Trophoblast cell (in vitro differentiated cells and primary cell): ENCODE measurements around the gene SLC5A12.

Source experiments
- DNase-seq, 2 donors: peaks; one replicate each; pipeline ENCODE4 v3.0.0-alpha.2; 2016
- H2AFZ ChIP-seq: 2 replicates; pipeline ENCODE4 v1.6.1; 2013; ENCODE audit warnings: low read length, moderate library complexity, mild to moderate bottlenecking; ENCODE audit not compliant: insufficient read depth, poor library complexity
- H2AK5ac ChIP-seq: 2 replicates; pipeline ENCODE4 v1.6.1; 2013; ENCODE audit warnings: mild to moderate bottlenecking, low read length
- H2BK120ac ChIP-seq: 2 replicates; pipeline ENCODE4 v1.6.1; 2013; ENCODE audit warnings: low read length, mild to moderate bottlenecking, moderate library complexity; ENCODE audit not compliant: insufficient read depth, poor library complexity
- H2BK12ac ChIP-seq: 2 replicates; pipeline ENCODE4 v1.6.1; 2013; ENCODE audit warnings: mild to moderate bottlenecking, low read length, moderate library complexity
- H2BK5ac ChIP-seq: 2 replicates; pipeline ENCODE4 v1.6.1; 2013; ENCODE audit warnings: low read length, low read depth, moderate library complexity, mild to moderate bottlenecking; ENCODE audit not compliant: poor library complexity
- H3K14ac ChIP-seq: 2 replicates; pipeline ENCODE4 v1.6.1; 2013; ENCODE audit warnings: mild to moderate bottlenecking, low read length
- H3K18ac ChIP-seq: 2 replicates; pipeline ENCODE4 v1.6.1; 2013; ENCODE audit warnings: mild to moderate bottlenecking, low read length
- H3K23ac ChIP-seq: 2 replicates; pipeline ENCODE4 v1.6.1; 2013; ENCODE audit warnings: low read length
- H3K27ac ChIP-seq: 2 replicates; pipeline ENCODE4 v1.5.1; 2013; ENCODE audit warnings: low read depth, mild to moderate bottlenecking, inconsistent platforms, low read length, moderate library complexity
- H3K27me3 ChIP-seq: 2 replicates; pipeline ENCODE4 v1.6.1; 2013; ENCODE audit warnings: inconsistent platforms, mild to moderate bottlenecking, low read length, moderate library complexity; ENCODE audit not compliant: insufficient read depth
- H3K36me3 ChIP-seq, 2 experiments: 1 replicate in 1 of 2; 2 replicates in 1 of 2; pipeline ENCODE4 v1.6.1; 2013; ENCODE audit warnings: low read length in 2 of 2, mild to moderate bottlenecking in 2 of 2, moderate library complexity in 1 of 2; ENCODE audit not compliant: insufficient read depth in 2 of 2, control insufficient read depth in 1 of 2
- H3K4ac ChIP-seq: 2 replicates; pipeline ENCODE4 v1.6.1; 2013; ENCODE audit warnings: low read depth, mild to moderate bottlenecking, low read length, moderate library complexity
- H3K4me1 ChIP-seq, 2 experiments: 1 replicate in 1 of 2; 2 replicates in 1 of 2; pipeline ENCODE4 v1.6.1; 2013; ENCODE audit warnings: low read length in 2 of 2, mild to moderate bottlenecking in 2 of 2, moderate library complexity in 1 of 2; ENCODE audit not compliant: insufficient read depth in 2 of 2, control insufficient read depth in 1 of 2
- H3K4me2 ChIP-seq: 2 replicates; pipeline ENCODE4 v1.6.1; 2013; ENCODE audit warnings: inconsistent platforms, mild to moderate bottlenecking, low read length, moderate library complexity
- H3K4me3 ChIP-seq: 2 replicates; pipeline ENCODE4 v1.5.1; 2013; ENCODE audit warnings: mild to moderate bottlenecking, low read depth, low read length, inconsistent platforms
- H3K79me1 ChIP-seq: one replicate; pipeline ENCODE4 v1.6.1; 2013; ENCODE audit warnings: low read length
- H3K79me2 ChIP-seq: 2 replicates; pipeline ENCODE4 v1.6.1; 2013; ENCODE audit warnings: low read length, mild to moderate bottlenecking; ENCODE audit not compliant: control insufficient read depth, insufficient read depth, poor library complexity
- H3K9ac ChIP-seq: 2 replicates; pipeline ENCODE4 v1.6.1; 2013; ENCODE audit warnings: mild to moderate bottlenecking, low read length
- H3K9me3 ChIP-seq: 2 replicates; pipeline ENCODE4 v1.6.1; 2013; ENCODE audit warnings: low read depth, mild to moderate bottlenecking, control low read depth, inconsistent platforms, low read length; ENCODE audit not compliant: insufficient read depth
- H4K12ac ChIP-seq: 2 replicates; pipeline ENCODE4 v1.6.1; 2013; ENCODE audit warnings: low read depth, mild to moderate bottlenecking, low read length, moderate library complexity
- H4K8ac ChIP-seq: 2 replicates; pipeline ENCODE4 v1.6.1; 2013; ENCODE audit warnings: low read depth, mild to moderate bottlenecking, low read length, moderate library complexity
- H4K91ac ChIP-seq: one replicate; pipeline ENCODE4 v1.6.1; 2013; ENCODE audit warnings: low read depth, mild to moderate bottlenecking, low read length, moderate library complexity
- WGBS: extraction: QIAGEN DNeasy Blood & Tissue Kit; methylation state at CpG from one replicate; pipeline ENCODE4 v1.1.7; 2013; ENCODE audit warnings: missing lambda C conversion rate; ENCODE audit not compliant: insufficient read length, insufficient coverage; ENCODE audit errors: extremely low coverage; 5-methylcytosine and 5-hydroxymethylcytosine counted together

SLC5A12 gene

GRCh38 chr11:26726960-26727359 lies 5.1 kb upstream of the SLC5A12 start:
- Histone ChIP-seq H4K8ac (no peak overlapping the region), H3K9me3 (no peaks in the 10 kb centered on the region), H3K18ac (no peak overlapping the region), H3K79me1 (no peaks in the 10 kb centered on the region), H2BK5ac (no peak overlapping the region), H2BK12ac (no peak overlapping the region), H2AK5ac (no peak overlapping the region), H3K4me2 (no peak overlapping the region), H3K27me3 (no peaks in the 10 kb centered on the region), H3K4me1 (no peaks in the 10 kb centered on the region), H3K4ac (no peak overlapping the region), H3K23ac (no peak overlapping the region), H4K12ac (no peak overlapping the region), H4K91ac (no peak overlapping the region), H3K9ac (no peak overlapping the region), H3K27ac (no peak overlapping the region), H2BK120ac (no peak overlapping the region), H3K36me3 (no peaks in the 10 kb centered on the region), H3K79me2 (no peaks in the 10 kb centered on the region), H2AFZ (no peak overlapping the region), H3K14ac (no peak overlapping the region), H3K4me3 (no peak overlapping the region)
- no CpG with 5 or more reads among the region's 3 CpGs for WGBS
- DNase-seq, result no peak

- Histone ChIP-seq H2BK120ac (no peak overlapping the region), H3K4me3 (no peak overlapping the region), H3K9ac (no peak overlapping the region), H3K4me2 (no peak overlapping the region), H3K79me1 (no peaks in the 10 kb centered on the region), H2AK5ac (no peak overlapping the region), H3K27ac (no peak overlapping the region), H2AFZ (no peak overlapping the region), H4K91ac (no peak overlapping the region), H3K4ac (no peak overlapping the region), H3K9me3 (no peaks in the 10 kb centered on the region), H3K27me3 (no peaks in the 10 kb centered on the region), H3K14ac (no peak overlapping the region), H3K79me2 (no peaks in the 10 kb centered on the region), H2BK5ac (no peak overlapping the region), H4K8ac (no peak overlapping the region), H4K12ac (no peak overlapping the region), H2BK12ac (no peak overlapping the region), H3K36me3 (no peaks in the 10 kb centered on the region), H3K4me1 (no peaks in the 10 kb centered on the region), H3K23ac (no peak overlapping the region), H3K18ac (no peak overlapping the region)
- peak; percentile 10 to 45 for DNase-seq
- no CpG with 5 or more reads among the region's 2 CpGs for WGBS
These were observed 1.9 kb downstream of the SLC5A12 start for GRCh38 chr11:26719998-26720397.

GRCh38 chr11:26719289-26719973 lies 2.4 kb downstream of the SLC5A12 start:
- H3K79me1 ChIP-seq, result no peaks in the 10 kb centered on the region
- no peaks in the 10 kb centered on the region for H3K79me2 ChIP-seq
- H3K27me3 ChIP-seq, result no peaks in the 10 kb centered on the region
- no peak overlapping the region for H2BK5ac ChIP-seq
- no peak overlapping the region for H3K4ac ChIP-seq
- no peak overlapping the region for H3K27ac ChIP-seq
- H4K8ac ChIP-seq, result no peak overlapping the region
- no peak overlapping the region for H3K4me2 ChIP-seq
- no peaks in the 10 kb centered on the region for H3K4me1 ChIP-seq
- no peak overlapping the region for H4K91ac ChIP-seq
- no peak overlapping the region for H2BK120ac ChIP-seq
- H3K14ac ChIP-seq, result no peak overlapping the region
- no peak overlapping the region for H2AFZ ChIP-seq
- H3K9me3 ChIP-seq, result no peaks in the 10 kb centered on the region
- no peak overlapping the region for H3K9ac ChIP-seq
- peak in 1 of 2 donors; percentile 1 for DNase-seq
- H3K23ac ChIP-seq, result no peak overlapping the region
- H3K18ac ChIP-seq, result no peak overlapping the region
- no peak overlapping the region for H2BK12ac ChIP-seq
- H4K12ac ChIP-seq, result no peak overlapping the region
- no peak overlapping the region for H2AK5ac ChIP-seq
- H3K4me3 ChIP-seq, result no peak overlapping the region
- WGBS, result no CpG with 5 or more reads among the region's 2 CpGs
- H3K36me3 ChIP-seq, result no peaks in the 10 kb centered on the region

GRCh38 chr11:26717771-26718170 lies 4.1 kb downstream of the SLC5A12 start:
- Histone ChIP-seq H4K8ac (no peak overlapping the region), H3K23ac (no peak overlapping the region), H3K4ac (no peak overlapping the region), H2BK12ac (no peak overlapping the region), H3K4me1 (no peaks in the 10 kb centered on the region), H4K12ac (no peak overlapping the region), H3K4me3 (no peak overlapping the region), H3K4me2 (no peak overlapping the region), H4K91ac (no peak overlapping the region), H2AFZ (no peak overlapping the region), H3K27me3 (no peaks in the 10 kb centered on the region), H3K79me1 (no peaks in the 10 kb centered on the region), H3K14ac (no peak overlapping the region), H3K9me3 (no peaks in the 10 kb centered on the region), H2BK5ac (no peak overlapping the region), H3K27ac (no peak overlapping the region), H2AK5ac (no peak overlapping the region), H3K18ac (no peak overlapping the region), H3K36me3 (no peaks in the 10 kb centered on the region), H3K9ac (no peak overlapping the region), H2BK120ac (no peak overlapping the region), H3K79me2 (no peaks in the 10 kb centered on the region)
- no peak for DNase-seq
